Suprapubic skin (tissue), 4 donors: Measurements from ENCODE around the gene SNRPA1. TPM values are rescaled to one million over a fixed set of nuclear protein-coding genes. Genes with fewer than 3 reads are reported as not detected.

ENCODE experiments used
- DNase-seq, 2 donors: peaks; one replicate each; pipeline ENCODE4 v3.0.0-alpha.2; 2019; ENCODE audit warnings: low spot score in 2 of 2
- H3K27ac ChIP-seq: fragments of 200-600 bp; sonication (generic); one replicate; pipeline ENCODE4 v1.5.1; 2019
- H3K27me3 ChIP-seq: fragments of 200-600 bp; sonication (generic); one replicate; pipeline ENCODE4 v1.5.1; 2019
- H3K36me3 ChIP-seq: fragments of 200-600 bp; sonication (generic); one replicate; pipeline ENCODE4 v1.5.1; 2019
- H3K4me1 ChIP-seq: fragments of 200-600 bp; sonication (generic); one replicate; pipeline ENCODE4 v1.5.1; 2019
- H3K4me3 ChIP-seq: fragments of 200-600 bp; sonication (generic); one replicate; pipeline ENCODE4 v1.5.1; 2019; ENCODE audit warnings: mild to moderate bottlenecking
- H3K9me3 ChIP-seq: fragments of 200-600 bp; sonication (generic); one replicate; pipeline ENCODE4 v1.5.1; 2019
- EP300 ChIP-seq: sonication (generic); formaldehyde crosslinking; IDR thresholded peaks from one replicate; pipeline ENCODE4 v1.6.1; 2017; ENCODE audit warnings: antibody characterized with exemption
- POLR2A ChIP-seq, 2 donors: fragments of 450-650 bp; IDR thresholded peaks; one replicate each; pipeline ENCODE4 v1.6.1; 2017; ENCODE audit warnings: antibody characterized with exemption in 2 of 2, mild to moderate bottlenecking in 2 of 2, moderate library complexity in 2 of 2
- POLR2AphosphoS5 ChIP-seq, 3 donors: sonication (generic); formaldehyde crosslinking; IDR thresholded peaks; one replicate each; pipeline ENCODE4 v1.6.1; 2017; ENCODE audit warnings: antibody characterized with exemption in 3 of 3
- WGBS: methylation state at CpG from one replicate; pipeline ENCODE4 v1.1.5; 2018; 5-methylcytosine and 5-hydroxymethylcytosine counted together
- total RNA-seq, 4 donors: library from RNA; depleted of rRNA; stranded (reverse); fragments of >200 nt; gene quantifications; one replicate each; pipeline ENCODE4 v1.1.0, GENCODE V29; 2016
- TF ChIP-seq, protein P1 (sequence below), 2 donors: fragments of 200-600 bp in 1 of 2; fragments of 450-650 bp in 1 of 2; sonication (generic) in 1 of 2; IDR thresholded peaks; one replicate each; pipeline ENCODE4 v1.5.1; 2016 to 2019; ENCODE audit warnings: antibody characterized with exemption in 2 of 2, mild to moderate bottlenecking in 1 of 2, moderate library complexity in 1 of 2

SNRPA1 gene
- total RNA-seq, 4 donors from 2014 or later: 43.1 to 122 (median 48.2) TPM

DNA sequence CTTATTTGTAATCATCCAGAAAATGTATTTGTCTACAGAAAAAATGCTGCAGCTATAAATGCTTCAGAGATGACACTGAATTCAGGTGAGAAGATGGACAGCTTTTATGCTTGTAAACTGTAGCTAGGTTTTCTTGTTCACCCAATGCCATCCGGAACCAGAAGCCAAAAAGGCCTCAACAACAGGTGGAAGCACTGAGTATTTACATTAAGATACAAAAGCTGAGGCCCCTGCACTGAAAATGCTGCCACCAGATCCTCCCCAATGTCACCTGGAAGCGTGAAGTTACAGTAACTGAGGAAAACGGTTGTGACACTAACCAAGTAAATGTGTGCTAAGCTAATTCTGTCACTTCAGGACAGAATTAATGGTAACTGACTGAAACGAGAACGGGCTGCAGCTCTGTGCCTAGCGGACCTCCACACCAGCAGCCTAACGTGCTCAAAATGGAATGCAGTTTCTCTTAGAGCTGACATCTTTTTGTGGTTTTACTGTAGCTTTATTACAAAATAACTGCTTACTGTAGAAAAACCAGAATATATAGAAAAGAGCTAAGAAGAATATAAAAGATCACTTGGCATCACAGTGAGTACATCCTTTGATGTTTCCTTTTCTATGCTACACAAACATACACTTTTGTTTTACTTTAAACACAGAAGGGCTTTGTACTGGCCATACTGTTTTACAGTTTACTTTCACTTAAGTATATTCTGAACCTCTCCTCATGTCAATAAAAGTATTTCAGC is 50.8 kb downstream of the SNRPA1 start:
- H3K27ac ChIP-seq: no peak overlapping the region
- no peak for DNase-seq
- H3K9me3 ChIP-seq: no peaks in the 10 kb centered on the region
- H3K36me3 ChIP-seq: no peaks in the 10 kb centered on the region
- no peak for TF ChIP-seq POLR2AphosphoS5 (IDR thresholded peaks at IDR 0.05)
- TF ChIP-seq POLR2A (IDR thresholded peaks at IDR 0.05): no peak
- TF ChIP-seq, protein P1, sequence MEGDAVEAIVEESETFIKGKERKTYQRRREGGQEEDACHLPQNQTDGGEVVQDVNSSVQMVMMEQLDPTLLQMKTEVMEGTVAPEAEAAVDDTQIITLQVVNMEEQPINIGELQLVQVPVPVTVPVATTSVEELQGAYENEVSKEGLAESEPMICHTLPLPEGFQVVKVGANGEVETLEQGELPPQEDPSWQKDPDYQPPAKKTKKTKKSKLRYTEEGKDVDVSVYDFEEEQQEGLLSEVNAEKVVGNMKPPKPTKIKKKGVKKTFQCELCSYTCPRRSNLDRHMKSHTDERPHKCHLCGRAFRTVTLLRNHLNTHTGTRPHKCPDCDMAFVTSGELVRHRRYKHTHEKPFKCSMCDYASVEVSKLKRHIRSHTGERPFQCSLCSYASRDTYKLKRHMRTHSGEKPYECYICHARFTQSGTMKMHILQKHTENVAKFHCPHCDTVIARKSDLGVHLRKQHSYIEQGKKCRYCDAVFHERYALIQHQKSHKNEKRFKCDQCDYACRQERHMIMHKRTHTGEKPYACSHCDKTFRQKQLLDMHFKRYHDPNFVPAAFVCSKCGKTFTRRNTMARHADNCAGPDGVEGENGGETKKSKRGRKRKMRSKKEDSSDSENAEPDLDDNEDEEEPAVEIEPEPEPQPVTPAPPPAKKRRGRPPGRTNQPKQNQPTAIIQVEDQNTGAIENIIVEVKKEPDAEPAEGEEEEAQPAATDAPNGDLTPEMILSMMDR (IDR thresholded peaks at IDR 0.05): no peak
- no peak for TF ChIP-seq EP300
- peaks cover 89% of the 10 kb centered on the region for H3K4me1 ChIP-seq
- H3K4me3 ChIP-seq: no peak overlapping the region
- H3K27me3 ChIP-seq: no peaks in the 10 kb centered on the region
- WGBS: 51% methylated on average over 7 of the region's 7 CpGs

DNA sequence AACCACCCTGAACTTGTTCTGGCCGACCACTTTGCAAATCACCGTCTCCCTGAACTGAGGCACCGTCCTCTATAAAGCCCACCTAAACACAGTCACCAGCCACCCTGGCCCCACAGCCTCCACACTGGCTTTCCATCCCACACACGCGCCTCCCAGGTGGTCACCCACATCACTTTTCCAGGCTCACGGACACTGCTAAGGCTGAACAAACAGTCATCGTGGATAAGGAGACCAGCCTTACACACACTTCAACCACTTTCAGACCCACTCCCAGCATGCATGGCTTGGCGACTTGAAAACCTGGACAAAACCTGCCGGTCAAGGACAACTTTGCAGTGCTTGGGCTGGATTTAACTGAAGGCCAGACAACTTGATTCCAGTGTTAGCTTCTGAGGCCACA is 51.6 kb downstream of the SNRPA1 start:
- DNase-seq: no peak
- no peaks in the 10 kb centered on the region for H3K36me3 ChIP-seq
- TF ChIP-seq POLR2A (IDR thresholded peaks at IDR 0.05) (no peak), POLR2AphosphoS5 (IDR thresholded peaks at IDR 0.05) (no peak), EP300 (no peak)
- TF ChIP-seq, protein P1 (IDR thresholded peaks at IDR 0.05): no peak
- no peaks in the 10 kb centered on the region for H3K9me3 ChIP-seq
- WGBS: 93% methylated on average over 7 of the region's 9 CpGs
- no peak overlapping the region for H3K4me3 ChIP-seq
- H3K27me3 ChIP-seq: no peaks in the 10 kb centered on the region
- peaks cover 85% of the 10 kb centered on the region for H3K4me1 ChIP-seq
- H3K27ac ChIP-seq: no peak overlapping the region

DNA sequence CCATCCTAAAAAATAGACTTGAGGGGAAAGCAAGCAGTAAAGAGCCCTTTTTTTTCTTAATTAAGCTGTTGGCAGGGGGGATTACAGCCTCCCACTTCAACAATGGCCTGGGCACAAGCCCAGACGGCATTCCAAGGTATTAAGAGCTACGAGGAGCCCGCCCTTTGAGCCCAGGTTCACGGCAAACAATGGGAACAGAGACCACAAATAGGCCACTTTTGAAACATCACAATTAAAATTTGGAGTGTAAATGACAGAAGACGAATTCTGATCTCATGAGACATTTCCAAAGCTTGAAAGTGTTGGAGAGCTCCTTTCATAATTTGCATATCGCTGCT is 52.1 kb downstream of the SNRPA1 start:
- no peaks in the 10 kb centered on the region for H3K36me3 ChIP-seq
- WGBS: 47% methylated on average over 6 of the region's 6 CpGs
- no peaks in the 10 kb centered on the region for H3K27me3 ChIP-seq
- H3K27ac ChIP-seq: peak overlapping the region; percentile 33
- no peaks in the 10 kb centered on the region for H3K9me3 ChIP-seq
- no peak for DNase-seq
- no peak for TF ChIP-seq POLR2A (IDR thresholded peaks at IDR 0.05)
- no peak for TF ChIP-seq POLR2AphosphoS5 (IDR thresholded peaks at IDR 0.05)
- no peak for TF ChIP-seq EP300
- TF ChIP-seq, protein P1 (IDR thresholded peaks at IDR 0.05): no peak
- no peak overlapping the region for H3K4me3 ChIP-seq
- H3K4me1 ChIP-seq: peaks cover 80% of the 10 kb centered on the region

DNA sequence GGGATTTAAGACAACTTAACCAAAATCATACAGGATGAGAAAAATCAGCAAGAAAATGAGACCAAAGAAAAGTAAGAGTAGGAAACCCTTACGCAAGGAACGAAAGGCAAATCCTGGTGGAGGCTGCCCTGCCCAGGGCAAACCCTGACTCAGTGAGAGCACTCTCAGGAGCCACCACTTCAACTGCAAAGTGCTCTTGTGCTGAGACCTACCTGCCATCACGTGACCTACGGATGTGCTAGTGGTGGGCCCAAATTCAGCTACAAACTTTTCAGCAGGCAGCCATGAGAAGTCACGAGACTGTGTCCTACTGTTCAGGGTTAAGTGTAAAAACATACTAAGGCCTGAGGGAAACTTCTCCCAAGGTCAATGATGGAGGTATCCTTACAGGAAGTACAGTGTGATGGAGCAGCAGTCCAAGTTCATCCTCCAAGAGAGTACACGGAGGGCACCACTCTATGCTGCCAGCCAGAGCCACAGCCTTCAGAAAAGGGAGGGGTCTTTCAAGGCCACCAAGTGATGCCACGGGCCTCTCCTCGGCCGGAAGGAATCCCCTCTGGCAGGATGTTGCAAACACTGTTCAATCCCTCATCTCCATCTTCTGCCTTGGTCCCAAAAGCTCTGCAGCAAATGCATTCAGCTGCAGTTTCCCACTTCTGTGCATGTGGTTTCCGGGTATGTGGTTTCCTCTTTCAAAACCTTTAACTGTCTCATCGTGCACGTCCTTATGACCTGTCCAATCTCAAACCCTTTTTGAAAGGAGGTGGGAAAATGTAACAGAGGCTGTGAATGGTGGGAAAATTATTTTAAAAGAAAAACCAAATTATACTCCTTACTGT is 52.7 kb downstream of the SNRPA1 start:
- H3K36me3 ChIP-seq: no peaks in the 10 kb centered on the region
- no peak overlapping the region for H3K4me3 ChIP-seq
- H3K4me1 ChIP-seq: peaks cover 74% of the 10 kb centered on the region
- H3K9me3 ChIP-seq: no peaks in the 10 kb centered on the region
- peak overlapping the region; percentile 33 for H3K27ac ChIP-seq
- WGBS: 51% methylated on average over 12 of the region's 12 CpGs
- TF ChIP-seq POLR2A (IDR thresholded peaks at IDR 0.05) (no peak), POLR2AphosphoS5 (IDR thresholded peaks at IDR 0.05) (no peak), EP300 (no peak)
- TF ChIP-seq, protein P1 (IDR thresholded peaks at IDR 0.05): no peak
- DNase-seq: no peak
- H3K27me3 ChIP-seq: no peaks in the 10 kb centered on the region

DNA sequence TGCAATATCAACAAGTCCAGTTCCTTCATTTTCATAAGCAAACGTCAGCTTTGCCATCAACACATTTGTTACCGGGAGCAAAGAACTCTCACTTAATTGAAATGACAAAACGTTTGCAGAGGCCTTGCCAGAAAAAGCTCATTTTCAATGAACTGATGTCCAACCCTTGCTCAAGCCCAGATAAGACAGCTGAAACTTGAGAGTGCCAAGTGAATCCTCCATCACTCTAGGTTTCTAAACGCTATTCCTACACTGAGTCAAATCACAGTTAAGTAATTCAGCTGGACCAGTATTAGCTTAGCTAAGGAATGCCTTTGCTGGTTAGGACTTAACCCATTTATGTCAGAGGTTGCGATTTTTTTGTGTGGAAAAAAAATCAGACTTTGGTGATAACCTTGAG is 54.7 kb downstream of the SNRPA1 start:
- no peaks in the 10 kb centered on the region for H3K27me3 ChIP-seq
- no peaks in the 10 kb centered on the region for H3K36me3 ChIP-seq
- no peak for TF ChIP-seq POLR2A (IDR thresholded peaks at IDR 0.05)
- TF ChIP-seq POLR2AphosphoS5 (IDR thresholded peaks at IDR 0.05): peak in 1 of 3 donors; percentile 47
- no peak overlapping the region for H3K27ac ChIP-seq
- H3K4me1 ChIP-seq: peaks cover 54% of the 10 kb centered on the region
- no peaks in the 10 kb centered on the region for H3K9me3 ChIP-seq
- 48% methylated on average over 5 of the region's 5 CpGs for WGBS
- no peak overlapping the region for H3K4me3 ChIP-seq
- no peak for DNase-seq
